ENCODE data around the gene TTLL9. TPM values are rescaled to one million over a fixed set of nuclear protein-coding genes. Genes with fewer than 3 reads are reported as not detected.

The TTLL9 gene
- total RNA-seq, 1 donor from 2014 or later: not detected

DNA sequence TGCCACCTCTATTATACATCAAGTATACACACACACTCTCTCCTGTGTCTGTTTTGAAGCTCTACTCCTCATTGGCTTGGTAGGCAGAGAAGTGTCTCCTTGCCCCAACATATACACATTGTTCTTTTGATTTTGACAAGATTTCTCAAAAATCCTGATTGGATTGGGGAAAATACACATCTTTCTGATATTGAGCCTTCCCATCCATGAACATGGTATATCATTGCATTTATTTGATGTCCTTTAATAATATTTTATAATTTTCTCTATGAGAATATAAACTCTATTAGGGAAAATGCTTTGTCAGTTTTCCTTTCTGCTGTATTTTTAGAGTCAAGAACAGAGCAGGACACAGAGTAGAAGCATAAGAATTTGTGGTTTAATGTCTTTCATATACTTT lies 7.2 kb downstream of the TTLL9 start:
- intact Hi-C loops (cut with micrococcal nuclease): no loop called here

DNA sequence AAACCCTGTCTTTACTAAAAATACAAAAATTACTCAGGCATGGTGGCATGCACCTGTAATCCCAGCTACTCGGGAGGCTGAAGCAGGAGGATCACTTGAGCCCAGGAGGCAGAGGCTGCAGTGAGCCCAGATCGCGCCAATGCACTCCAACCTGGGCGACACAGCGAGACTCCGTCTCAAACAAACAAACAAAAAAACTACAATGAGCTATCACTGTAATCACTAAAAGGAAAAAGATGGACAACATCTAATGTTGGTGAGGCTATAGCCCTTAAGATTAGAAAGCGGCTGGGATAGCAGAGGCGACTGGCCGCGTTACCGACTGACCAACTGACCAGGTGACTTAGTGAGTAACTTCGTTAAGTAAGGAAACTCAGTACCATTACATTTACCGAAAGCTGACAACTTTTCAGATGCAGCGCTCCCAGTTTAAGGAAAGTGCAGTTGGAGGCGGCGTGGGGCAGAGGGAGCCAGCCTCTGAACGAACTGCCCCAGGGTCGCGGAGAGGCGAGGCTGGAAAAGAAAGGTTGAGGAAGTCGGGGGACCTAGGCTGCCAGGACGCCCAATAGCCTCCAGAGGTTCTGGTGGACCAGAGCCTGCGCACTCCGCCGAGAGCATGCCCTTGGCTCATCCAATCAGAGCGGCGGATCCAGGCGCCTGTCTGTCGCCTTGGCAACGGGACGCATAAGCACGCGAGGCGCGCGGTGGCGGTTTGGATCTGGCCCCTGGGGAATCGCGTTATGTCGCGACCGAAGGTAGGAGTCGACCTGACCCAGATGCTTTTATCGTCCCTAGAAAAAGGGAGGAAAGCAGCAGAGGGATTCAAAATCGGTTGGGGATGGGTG lies 8.9 kb downstream of the TTLL9 start:
- intact Hi-C loops (cut with micrococcal nuclease): no loop called here

DNA sequence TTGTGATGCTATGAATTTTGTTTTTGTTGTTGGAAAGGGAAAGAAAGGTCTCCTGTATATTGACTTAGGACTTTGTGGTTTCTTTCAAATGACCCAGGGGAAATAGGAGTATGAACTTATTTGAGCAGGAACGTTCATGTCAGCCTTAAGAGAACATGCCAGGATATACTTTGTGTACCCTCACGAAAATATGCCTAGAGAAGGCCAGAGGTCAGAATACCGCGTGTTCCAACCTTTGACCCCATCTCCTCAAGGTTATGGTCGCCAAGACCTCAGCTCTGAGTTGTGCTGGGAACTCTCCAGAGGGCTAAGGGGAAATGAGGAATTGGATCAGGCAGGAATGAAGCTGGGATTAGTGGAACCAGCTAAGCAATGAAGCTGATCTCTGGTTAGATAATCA lies 11.5 kb downstream of the TTLL9 start:
- intact Hi-C loops (cut with micrococcal nuclease): no loop called here

DNA sequence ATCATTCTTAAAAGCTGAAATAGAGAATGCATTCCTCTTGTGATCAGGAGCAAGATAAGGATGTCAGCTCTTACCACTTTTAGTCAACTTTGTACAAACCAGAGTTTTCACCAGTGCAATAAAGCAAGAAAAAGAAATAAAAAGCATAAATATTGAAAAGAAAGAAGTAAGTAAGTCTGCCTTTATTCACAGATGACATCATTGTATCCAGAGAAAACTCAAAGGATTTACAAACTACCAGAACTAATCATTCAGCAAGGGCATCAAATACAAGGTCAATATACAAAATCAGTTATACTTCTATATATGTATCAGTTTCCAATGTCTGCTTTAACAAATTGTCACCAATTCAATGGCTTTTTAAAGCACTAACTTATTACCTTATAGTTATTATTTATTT lies 13.4 kb downstream of the TTLL9 start:
- intact Hi-C loops (cut with micrococcal nuclease): no loop called here

DNA sequence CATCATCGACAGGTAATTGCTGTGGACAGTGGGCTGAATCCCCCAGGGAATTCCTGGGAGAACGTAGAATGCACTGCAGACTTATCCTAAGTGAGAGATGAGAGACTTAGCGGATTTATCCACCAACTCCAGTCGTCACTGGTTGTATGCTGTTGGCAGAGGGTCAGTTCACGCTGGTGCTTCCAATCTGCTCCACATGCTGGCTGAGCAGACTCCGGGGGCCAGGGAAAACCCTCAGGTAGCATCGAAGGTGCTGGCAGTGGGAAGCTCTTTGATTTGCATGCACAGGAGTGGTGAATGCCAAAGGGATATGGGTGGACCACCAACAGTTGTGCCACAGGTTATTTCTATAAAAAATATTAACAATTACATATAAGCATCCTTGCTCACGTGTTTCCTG lies 20.2 kb downstream of the TTLL9 start:
- intact Hi-C loops (cut with micrococcal nuclease): no loop called here

DNA sequence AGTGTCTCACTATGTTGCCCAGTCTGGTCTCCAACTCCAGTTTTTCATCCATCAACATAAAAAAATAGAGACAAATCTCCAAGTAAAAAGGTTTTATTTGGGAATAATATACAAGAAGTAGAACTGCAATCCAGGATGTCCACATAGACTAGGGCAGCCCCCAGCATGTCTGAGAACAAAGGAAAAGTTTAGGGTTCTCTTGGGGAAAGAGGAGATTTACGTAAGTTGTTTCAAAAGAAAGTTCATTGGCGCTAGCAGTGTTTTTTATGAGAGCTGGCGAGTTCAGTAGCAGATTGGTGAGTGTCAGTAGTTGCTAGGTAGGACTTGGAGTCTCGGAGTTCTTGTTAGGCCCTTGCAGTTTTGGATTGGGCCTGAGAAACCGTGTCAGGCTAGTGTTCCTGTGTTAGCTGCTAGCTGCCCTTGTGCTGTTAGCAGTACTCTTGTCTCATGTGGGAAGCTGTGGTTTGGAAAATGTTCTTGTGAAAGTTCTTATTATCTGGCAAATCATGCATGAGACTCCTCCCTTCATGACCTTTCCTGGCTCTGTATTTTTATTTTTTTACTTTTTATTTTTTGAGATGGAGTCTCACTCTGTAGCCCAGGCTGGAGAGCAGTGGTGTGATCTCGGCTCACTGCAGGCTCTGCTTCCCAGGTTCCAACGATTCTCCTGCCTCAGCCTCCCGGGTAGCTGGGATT lies 24.7 kb downstream of the TTLL9 start:
- intact Hi-C loops (cut with micrococcal nuclease): no loop called here

DNA sequence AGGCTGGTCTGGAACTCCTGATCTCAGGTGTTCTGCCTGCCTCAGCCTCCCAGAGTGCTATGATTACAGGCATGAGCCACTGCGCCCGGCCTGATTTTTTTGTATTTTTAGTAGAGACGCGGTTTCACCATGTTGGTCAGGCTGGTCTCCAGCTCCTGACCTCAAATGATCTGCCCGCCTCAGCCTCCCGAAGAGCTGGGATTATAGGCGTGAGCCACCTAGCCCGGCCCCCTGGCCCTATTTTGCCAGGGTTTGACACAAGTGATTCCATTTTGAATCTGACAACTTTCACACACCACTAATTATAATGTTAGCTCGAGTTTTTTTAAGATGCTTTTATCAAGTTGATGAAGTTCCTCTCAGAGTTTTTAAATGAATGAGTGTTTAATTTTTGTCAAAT lies 25.6 kb downstream of the TTLL9 start:
- intact Hi-C loops (cut with micrococcal nuclease): no loop called here

DNA sequence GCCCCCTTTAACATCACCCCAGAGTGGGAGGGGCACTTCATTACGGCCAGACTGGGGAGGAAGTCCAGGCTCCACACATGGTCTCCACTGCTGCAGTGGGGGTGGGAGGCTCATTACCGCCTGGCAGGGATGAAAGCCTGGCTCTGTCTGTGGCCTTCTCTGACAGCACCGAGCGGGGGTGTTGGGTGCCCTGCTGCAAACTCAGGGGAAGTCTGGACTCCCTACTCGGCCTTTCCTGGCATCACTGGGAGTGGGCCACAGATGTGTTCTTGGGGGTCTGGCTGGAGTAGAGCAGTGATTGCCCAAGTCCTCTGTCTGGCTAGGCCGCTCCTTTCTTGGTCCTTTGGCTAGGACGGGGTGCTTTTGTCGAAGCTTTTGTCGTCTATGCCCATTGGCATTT lies 27.1 kb downstream of the TTLL9 start:
- intact Hi-C loops (cut with micrococcal nuclease): no loop called here

DNA sequence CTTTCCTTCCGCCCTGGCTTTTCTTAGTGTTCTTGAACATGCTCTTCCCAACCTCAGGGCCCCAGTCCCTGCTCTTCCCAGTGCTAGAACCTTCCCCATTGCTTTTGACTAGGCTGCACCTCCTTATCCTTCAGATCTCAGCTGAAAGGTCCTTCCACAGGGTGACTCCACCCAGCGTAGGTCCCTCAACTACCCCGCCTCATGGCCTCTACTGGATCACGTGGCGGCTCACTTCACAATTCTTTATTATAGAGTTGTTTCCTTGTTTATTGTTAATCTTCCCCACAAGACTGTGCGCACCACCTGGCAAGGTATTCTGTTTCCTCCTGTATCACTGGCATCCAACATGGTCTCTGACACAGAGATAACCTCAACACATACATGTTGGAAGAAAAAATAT lies 31.2 kb downstream of the TTLL9 start:
- intact Hi-C loops (cut with micrococcal nuclease): no loop called here

DNA sequence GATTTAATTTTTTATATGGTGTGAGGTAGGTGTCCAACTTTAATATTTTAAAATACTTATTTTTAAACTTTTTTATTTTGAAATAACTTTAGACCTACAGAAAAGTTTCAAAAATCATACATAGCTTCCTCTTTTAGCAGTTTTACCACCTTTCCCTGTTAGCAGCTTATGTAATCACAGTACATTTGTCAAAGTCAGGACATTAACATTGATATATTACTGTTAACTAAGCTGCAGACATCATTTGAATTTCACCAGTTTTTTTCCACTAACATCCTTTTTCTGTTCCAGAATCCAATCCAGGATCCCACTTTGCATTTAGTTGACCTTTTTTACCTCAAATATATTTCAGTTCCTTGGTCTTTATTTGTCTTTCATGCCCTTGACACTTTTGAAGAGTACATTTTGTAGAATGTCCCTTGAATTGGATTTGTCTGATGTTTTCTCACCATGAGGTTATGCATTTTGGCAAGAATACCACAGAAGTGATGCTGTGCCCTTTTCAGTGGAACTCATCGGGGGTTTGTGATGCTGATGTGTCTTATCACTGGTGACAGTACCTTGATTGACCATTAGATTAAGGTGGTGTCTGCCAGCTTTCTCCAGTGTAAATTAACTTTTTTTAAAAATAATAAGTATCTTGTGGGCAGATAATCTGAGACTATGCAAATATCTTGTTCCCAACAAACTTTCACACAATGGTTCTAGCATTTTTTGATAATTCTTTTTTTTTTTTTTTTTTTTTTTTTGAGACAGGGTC lies 33.4 kb downstream of the TTLL9 start:
- intact Hi-C loops (cut with micrococcal nuclease): no loop called here

DNA sequence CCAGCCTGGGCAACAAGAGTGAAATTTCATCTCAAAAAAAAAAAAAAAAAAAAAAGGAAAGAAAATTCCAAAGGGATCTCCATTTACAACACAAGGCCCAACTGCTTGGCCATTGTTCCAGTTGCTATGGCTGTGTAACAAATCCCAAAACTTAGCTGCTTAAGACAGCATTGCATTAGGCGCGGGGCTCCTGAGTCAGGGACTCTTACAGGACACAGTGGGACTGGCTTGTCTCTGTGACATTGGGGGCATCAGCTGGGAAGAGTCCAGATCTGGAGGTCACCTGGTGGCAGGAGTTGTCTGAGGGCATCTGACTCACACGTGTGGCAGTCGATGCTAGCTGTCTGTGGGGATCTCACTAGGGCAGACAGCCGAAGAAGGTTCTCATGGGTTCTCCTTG lies 35.6 kb downstream of the TTLL9 start:
- intact Hi-C loops (cut with micrococcal nuclease): no loop called here

DNA sequence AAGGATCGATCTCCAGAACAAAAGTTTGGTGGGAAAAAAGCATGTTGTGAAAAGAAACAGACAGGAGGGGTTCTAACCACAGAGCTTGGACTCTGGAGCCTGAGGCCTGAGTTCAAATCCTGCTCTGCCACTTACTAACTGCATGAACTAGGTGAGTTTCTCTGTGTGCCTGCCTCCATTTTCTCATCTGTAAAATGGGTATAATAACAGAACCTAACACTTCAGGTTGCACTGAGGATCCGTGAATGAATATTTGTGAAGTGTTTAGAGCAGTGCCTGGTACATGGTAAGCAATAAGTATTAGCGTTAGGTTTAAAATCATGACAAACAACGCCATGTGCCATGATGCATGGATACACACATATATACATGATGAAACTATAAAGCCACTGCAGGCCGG lies 36.6 kb downstream of the TTLL9 start:
- intact Hi-C loops (cut with micrococcal nuclease): no loop called here

DNA sequence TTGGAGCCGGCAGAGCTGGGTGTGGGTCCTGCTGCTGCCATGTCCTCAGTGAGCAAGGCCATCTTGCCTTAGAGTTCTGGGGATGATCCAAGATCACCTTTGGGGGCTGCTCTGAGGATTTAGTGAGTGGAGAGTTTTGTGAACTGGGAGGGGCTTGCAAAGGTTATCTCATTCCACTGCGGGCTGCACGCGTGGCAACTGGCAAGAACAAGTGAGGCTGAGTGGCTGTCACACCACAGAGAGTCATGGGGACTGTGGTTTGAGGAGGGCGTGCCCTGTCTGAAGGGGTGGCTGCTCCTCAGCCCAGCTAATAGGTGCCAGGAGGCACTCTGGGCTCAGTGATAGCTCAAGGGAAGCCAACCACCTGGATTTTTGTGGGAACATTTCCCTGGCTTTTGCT lies 37.6 kb downstream of the TTLL9 start:
- intact Hi-C loops (cut with micrococcal nuclease): no loop called here

DNA sequence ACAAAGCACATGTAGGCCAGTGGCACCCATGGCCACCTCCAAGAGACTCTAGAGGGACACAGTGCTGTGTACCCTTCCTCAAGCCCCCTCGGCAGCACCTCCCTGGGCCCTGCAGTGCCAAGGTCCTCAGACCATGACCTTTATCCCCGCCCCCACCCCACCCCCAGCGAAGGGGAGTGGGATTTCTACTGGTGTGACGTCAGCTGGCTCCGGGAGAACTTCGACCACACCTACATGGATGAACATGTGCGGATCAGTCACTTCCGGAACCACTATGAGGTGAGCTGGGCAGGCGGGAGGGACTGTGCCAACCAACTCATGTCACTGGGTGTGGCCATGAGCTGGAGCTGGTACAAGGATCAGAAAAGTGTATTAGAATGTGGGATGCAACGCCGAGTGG lies 38.0 kb downstream of the TTLL9 start:
- intact Hi-C loops (cut with micrococcal nuclease): no loop called here

DNA sequence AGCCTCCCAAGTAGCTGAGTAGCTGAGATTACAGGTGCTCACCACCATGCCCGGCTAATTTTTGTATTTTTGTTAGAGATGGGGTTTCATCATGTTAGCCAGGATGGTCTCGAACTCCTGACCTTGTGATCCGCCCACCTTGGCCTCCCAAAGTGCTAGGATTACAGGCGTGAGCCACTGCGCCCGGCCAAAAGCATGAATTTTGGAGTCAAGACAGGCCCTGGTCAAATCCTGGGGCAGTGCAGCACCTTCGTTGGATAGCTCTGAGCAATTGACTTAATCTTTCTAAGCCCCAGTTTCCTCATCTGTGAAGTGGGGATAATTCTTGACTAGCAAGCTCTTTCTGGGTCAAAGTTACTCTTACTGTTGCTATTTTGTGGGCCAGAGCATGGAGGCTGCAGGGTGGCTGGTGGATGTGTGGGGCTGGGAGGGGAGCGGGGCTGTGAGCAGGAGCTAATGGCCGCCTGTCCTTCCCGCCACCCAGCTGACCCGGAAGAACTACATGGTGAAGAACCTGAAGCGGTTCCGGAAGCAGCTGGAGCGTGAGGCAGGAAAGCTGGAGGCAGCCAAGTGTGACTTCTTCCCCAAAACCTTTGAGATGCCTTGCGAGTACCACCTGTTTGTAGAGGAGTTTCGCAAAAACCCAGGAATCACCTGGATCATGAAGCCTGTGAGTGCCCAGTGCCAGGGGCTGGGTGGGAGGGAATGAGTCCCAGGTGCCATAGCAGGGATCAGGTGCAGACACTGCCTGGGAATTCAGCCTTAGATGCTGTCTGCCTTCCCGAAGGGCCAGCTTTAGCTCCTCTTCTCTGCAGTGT lies 39.0 kb downstream of the TTLL9 start:
- intact Hi-C loops (cut with micrococcal nuclease): no loop called here

DNA sequence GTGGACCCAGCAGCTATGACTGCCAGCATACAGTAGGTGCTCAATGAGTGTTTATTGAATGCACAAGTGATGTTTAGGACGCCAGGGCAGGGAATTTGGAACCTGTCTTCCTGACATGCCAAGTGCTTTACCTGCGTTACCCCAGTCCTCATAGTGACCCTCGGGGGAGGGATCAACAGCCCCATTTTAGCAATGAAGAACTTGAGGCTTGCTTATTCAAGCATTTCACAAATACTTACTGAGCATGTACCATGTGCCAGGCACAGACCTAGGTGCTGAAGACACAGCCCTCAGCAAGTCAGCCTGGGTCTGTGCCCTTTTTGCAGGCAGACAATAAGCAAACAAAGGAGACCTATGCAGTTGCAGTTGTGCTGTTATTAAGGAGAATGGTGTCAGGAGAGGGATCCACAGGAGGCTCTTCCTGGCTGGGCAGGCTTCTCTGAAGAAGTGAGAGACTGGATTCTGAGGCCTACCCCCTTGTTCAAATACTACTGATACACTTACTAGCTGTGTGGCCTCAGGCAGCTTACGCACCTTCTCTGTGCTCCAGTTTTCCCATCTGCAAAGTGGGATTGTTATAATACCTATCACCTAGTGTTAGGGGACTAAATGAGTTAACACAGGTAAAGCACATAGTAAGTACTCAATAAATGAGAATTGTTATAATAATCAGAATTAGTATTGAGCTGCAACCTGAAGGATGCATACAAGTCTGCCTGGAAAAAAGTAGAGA lies 39.8 kb downstream of the TTLL9 start:
- intact Hi-C loops (cut with micrococcal nuclease): no loop called here

DNA sequence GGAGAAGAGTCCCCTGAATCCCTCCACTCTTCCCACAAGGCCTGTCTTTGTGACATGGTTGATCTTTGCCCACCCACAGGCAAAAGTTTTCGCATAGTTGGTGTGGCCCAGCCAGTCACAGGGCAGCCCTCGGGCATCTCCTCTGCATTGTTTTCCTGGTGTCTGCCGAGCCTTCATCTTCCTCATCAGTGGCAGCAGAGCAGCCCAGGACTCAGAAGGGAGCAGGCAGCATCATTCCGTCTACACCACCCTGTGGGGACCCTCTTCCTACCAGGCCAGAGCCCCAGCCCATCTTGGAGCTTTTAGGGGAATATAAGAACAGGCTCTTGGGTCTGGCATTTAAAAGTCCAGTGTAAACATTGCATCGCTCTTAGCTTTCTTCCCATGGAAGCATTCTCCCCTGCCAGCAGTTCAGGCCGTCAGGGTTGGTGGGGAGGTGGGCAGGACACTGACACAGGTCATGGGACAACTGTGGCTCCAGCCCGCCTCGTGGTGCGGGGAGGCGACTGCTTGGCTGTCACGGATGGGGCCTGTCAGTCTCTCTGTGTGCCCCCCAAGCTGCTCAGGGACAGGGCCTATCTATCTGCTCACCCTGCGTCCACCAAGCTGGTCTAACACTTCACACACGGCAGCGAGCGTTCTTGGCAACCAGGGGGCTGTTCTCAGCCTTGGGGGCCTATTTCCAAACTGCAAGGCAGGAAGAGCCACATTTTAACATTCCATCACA lies 43.2 kb downstream of the TTLL9 start:
- intact Hi-C loops (cut with micrococcal nuclease): no loop called here

DNA sequence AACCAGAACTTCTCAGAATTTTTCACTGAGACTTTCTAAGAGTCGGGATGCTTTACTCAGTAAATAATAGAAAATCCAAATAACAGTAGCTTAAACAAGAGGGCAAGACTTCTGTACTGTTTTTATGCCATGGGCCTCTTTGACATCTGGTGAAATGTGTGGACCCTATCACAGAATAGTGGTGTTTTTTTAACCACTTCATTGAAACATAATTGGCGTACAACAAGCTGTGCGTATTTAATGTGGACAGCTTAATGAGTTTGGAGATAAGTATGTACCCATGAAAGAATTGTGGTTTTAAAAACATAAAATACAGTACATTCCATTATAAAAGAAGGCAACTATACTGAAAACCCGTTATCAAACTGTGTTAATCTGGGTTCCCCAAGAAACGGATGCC lies 43.7 kb downstream of the TTLL9 start:
- intact Hi-C loops (cut with micrococcal nuclease): no loop called here

DNA sequence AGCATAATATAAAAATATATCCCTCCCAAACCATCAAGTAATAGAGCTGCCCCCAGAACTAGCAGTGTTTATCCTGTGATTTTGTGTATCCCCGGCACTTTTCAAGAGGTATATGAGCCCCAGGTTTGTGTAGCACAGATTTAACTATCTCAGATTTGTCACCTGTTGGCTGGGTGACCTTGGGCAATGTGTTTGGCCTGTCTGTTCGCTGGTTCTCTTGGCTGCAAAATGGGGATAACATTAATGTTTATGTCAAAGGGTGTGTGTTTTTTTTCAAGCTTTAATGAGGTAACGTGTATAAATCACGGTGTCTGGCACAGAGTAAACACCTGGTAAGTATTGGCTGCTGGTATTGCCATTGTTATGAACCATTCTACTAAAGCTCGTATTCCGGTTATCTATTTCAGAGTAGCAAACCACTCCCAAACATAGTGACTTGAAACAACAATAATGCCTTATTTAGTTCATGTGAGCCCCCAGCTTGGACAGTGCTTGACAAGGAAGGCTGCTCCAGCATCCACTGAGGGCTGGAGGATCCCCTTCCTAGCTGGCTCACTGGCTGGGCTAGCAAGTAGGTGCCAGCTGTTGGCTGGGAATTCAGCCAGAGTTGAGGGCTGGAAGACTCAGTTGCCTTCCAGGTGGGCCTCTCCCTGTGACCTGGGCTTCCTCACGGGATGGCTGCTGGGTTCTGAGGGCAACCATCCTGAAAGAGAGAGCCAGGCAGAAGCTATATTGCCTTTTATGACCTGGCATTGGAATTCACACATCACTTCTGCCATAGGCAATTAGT lies 45.3 kb downstream of the TTLL9 start:
- intact Hi-C loops (cut with micrococcal nuclease): no loop called here
